Erythroblast (primary cell): ENCODE data around the gene DHRSX.

Experiments
- GATA1 ChIP-seq: IDR thresholded peaks from 2 replicates; pipeline ENCODE4 v1.6.1; 2011; ENCODE audit warnings: low read depth, mild to moderate bottlenecking, control low read depth, low read length, moderate library complexity
- POLR2A ChIP-seq: IDR thresholded peaks from 2 replicates; pipeline ENCODE4 v1.6.1; 2011; ENCODE audit warnings: mild to moderate bottlenecking, low read length

GRCh38 chrX:2498781-2499302 lies 1.9 kb downstream of the DHRSX start:
- TF ChIP-seq POLR2A (no peak), GATA1 (no peak)
